Measurements from ENCODE around the gene ARHGAP28. TPM values are rescaled to one million over a fixed set of nuclear protein-coding genes. Genes with fewer than 3 reads are reported as not detected.
"Not testable (repeated sequence)": the region's sequence is repeated elsewhere in the genome, so short reads cannot be mapped to it uniquely, and the experiment has no call there.

ARHGAP28 gene
- total RNA-seq, 4 donors from 2014 or later, result 0.52 to 1.7 (median 0.75) TPM

GRCh38 chr18:6798896-6799295 is 69.4 kb downstream of the ARHGAP28 start:
- WGBS, result 87% methylated on average over 1 of the region's 1 CpG
- intact Hi-C loops (cut with DNase I), result no loop called here
- H3K4me3 ChIP-seq, result no peak overlapping the region
- no peaks in the 10 kb centered on the region for H3K27me3 ChIP-seq
- no peak for TF ChIP-seq POLR2AphosphoS5 (IDR thresholded peaks at IDR 0.05)
- no peak for TF ChIP-seq POLR2A (IDR thresholded peaks at IDR 0.05; ENCODE audit: low read depth)
- TF ChIP-seq CTCF (IDR thresholded peaks at IDR 0.05), result no peak
- no peak for TF ChIP-seq EP300 (IDR thresholded peaks at IDR 0.05)
- no peak for DNase-seq (ENCODE audit: extremely low spot score)
- no peaks in the 10 kb centered on the region for H3K4me1 ChIP-seq
- H3K9me3 ChIP-seq, result peaks cover 0 to 23% (median 7%) of the 10 kb centered on the region in 4 donors
- H3K27ac ChIP-seq (replicated peaks in 1 of 4), result no peak overlapping the region
- no peaks in the 10 kb centered on the region for H3K36me3 ChIP-seq

- 100% methylated on average over 1 of the region's 1 CpG for WGBS
- intact Hi-C loops (cut with DNase I); H3K27ac ChIP-seq (replicated peaks in 1 of 4); DNase-seq (ENCODE audit: extremely low spot score); H3K4me1 ChIP-seq; H3K4me3 ChIP-seq; H3K36me3 ChIP-seq; H3K27me3 ChIP-seq: not testable (repeated sequence)
- peaks cover 0 to 25% (median 10%) of the 10 kb centered on the region in 4 donors for H3K9me3 ChIP-seq
These were observed 70.8 kb downstream of the ARHGAP28 start for GRCh38 chr18:6800309-6800708.

- Histone ChIP-seq H3K27me3 (no peaks in the 10 kb centered on the region), H3K4me3 (no peak overlapping the region), H3K27ac (replicated peaks in 1 of 4) (no peak overlapping the region), H3K36me3 (no peaks in the 10 kb centered on the region), H3K9me3 (peaks cover 0 to 15% (median 7%) of the 10 kb centered on the region in 4 donors), H3K4me1 (no peaks in the 10 kb centered on the region)
- intact Hi-C loops (cut with DNase I), result no loop called here
- 56% methylated on average over 4 of the region's 4 CpGs for WGBS
- TF ChIP-seq CTCF (IDR thresholded peaks at IDR 0.05), result no peak
- TF ChIP-seq POLR2A (IDR thresholded peaks at IDR 0.05; ENCODE audit: low read depth), result no peak
- no peak for TF ChIP-seq EP300 (IDR thresholded peaks at IDR 0.05)
- no peak for TF ChIP-seq POLR2AphosphoS5 (IDR thresholded peaks at IDR 0.05)
- no peak for DNase-seq (ENCODE audit: extremely low spot score)
These were observed 78.2 kb downstream of the ARHGAP28 start for GRCh38 chr18:6807515-6808257.

GRCh38 chr18:6810191-6810590 is 80.7 kb downstream of the ARHGAP28 start:
- Histone ChIP-seq H3K27ac (replicated peaks in 1 of 4) (no peak overlapping the region), H3K9me3 (no peaks in the 10 kb centered on the region), H3K36me3 (no peaks in the 10 kb centered on the region), H3K27me3 (no peaks in the 10 kb centered on the region), H3K4me1 (no peaks in the 10 kb centered on the region), H3K4me3 (no peak overlapping the region)
- no peak for DNase-seq (ENCODE audit: extremely low spot score)
- intact Hi-C loops (cut with DNase I), result no loop called here
- no peak for TF ChIP-seq POLR2AphosphoS5 (IDR thresholded peaks at IDR 0.05)

- Histone ChIP-seq H3K27me3 (no peaks in the 10 kb centered on the region), H3K4me3 (no peak overlapping the region), H3K9me3 (no peaks in the 10 kb centered on the region), H3K36me3 (no peaks in the 10 kb centered on the region), H3K4me1 (no peaks in the 10 kb centered on the region), H3K27ac (replicated peaks in 1 of 4) (no peak overlapping the region)
- 70% methylated on average over 1 of the region's 1 CpG for WGBS
- no peak for DNase-seq (ENCODE audit: extremely low spot score)
- no peak for TF ChIP-seq CTCF (IDR thresholded peaks at IDR 0.05)
- no peak for TF ChIP-seq EP300 (IDR thresholded peaks at IDR 0.05)
- TF ChIP-seq POLR2A (IDR thresholded peaks at IDR 0.05; ENCODE audit: low read depth), result no peak
- TF ChIP-seq POLR2AphosphoS5 (IDR thresholded peaks at IDR 0.05), result no peak
- intact Hi-C loops (cut with DNase I), result no loop called here
These were observed 82.3 kb downstream of the ARHGAP28 start for GRCh38 chr18:6811816-6812215.
